Activated CD4-positive, CD25-positive, alpha-beta regulatory T cell treated with anti-CD3 and anti-CD28 coated beads, Interleukin-2, amount 50 U/mL, for 72 hours (primary cell): ENCODE results near the gene NPHP4.

Experiments used
- DNase-seq: peaks from one replicate; pipeline ENCODE4 v3.0.0; 2021

NPHP4 gene

DNA sequence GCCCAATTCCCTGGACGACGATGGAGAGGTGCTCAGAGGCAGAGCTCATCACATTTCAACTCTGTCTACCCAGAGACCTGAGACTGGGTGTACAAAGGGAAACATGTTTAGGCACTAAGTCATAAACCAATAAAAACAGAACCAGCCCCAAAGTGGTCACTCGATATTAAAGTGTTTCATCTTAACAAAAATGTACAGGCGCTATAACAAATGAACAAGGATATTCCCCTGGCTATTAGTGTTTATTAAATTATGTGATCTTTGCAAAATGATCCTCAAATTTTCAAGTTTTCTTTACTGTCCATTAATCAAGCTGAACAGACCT, 43.6 kb downstream of the NPHP4 start:
- no peak for DNase-seq

DNA sequence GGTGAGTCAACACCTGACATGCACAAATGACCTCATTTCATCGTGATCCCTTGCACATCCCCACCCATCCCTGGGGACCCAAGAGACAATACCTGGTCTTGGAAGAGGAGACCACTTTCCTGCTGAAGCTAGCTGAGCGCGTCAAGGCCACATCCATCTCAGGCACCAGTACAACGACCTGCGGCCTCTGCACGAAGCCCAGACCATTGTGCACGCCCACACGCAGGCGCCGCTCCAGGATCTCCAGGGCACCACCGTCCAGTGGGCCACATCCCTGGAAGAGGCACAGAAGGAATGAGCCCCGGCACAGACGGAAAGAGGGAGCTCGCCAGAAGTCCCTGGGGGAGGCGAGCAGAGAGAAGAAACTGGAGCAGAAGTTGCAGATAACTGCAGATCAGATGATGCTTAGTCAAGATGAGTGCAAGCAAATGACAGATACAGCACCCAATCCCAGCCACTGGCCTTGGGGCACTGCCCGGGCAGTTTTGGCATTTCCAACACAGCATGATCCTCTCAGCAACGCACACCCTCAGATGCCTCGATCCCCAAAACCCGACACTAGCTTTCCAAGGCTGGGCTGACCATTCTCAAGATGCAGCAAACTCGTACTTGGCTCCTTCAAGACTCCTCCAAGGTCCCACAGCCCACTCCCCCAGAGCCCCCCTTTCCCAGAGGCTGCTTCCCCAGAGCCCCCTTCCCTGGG, 44.1 kb downstream of the NPHP4 start:
- no peak for DNase-seq

DNA sequence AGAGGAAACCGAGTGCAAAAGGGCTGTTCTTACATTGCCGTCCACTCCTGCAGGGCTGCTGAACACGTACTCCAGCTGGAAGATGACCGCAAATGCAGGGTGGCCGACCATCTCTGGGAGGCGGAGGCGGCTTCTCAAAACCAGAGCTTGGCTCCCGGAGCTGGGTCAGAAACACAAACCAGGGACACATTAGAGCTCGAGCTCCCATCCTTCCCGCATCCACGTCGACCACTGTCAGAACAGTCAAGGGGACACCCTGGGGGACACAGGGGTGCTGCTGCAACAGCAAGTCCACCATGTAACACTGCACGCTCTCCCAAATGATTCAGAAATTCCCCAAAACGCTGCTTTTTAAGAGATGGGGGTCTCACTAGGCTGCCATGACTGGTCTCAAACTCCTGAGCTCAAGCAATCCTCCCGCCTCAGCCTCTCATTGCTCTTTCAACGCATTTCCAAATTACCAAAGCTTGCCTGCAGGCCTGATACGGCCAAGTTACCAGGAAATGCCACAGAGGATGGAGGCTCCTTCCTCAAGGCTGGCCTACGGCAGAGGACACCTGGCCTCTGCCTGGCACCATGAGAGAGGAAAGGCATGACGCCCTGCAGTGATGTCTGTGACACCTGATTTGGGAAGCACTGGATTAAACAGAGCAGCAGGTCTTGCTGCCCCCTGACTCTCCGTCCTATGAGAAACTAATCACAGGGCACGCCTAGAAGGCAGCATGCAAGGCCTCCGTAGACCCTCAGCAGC, 45.0 kb downstream of the NPHP4 start:
- no peak for DNase-seq

DNA sequence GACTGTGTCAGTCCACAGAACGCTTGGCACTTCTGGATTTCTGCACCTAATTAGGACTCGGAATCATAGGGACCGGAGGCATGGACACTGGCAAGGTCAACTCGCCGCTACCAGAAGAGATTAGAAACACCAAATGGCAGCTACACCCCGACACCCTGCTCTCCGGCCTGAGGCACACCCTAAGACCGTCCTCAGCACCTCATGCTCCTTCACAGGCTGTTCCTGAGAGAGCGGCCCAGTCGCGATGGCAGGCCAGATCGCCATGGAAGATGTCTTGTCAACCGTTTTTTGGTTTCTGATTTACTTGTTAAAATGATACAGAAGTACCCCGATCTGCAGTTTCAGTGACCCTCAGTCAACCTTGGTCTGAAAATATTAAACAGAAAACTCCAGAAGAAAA, 46.8 kb downstream of the NPHP4 start:
- DNase-seq: no peak

DNA sequence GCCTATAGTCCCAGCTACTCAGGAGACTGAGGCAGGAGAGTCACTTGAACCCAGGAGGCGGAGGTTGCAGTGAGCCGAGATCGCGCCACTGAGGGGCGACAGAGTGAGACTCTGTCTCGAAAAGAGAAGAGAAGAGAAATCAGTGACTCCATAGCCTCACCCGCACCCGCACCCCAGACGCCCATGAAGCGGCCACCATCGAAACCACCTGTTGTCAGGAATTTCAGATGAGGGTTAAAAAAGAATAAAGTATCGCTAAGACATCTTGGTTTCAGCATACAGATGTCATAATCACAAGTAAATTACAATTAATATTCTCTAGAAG, 47.4 kb downstream of the NPHP4 start:
- no peak for DNase-seq

DNA sequence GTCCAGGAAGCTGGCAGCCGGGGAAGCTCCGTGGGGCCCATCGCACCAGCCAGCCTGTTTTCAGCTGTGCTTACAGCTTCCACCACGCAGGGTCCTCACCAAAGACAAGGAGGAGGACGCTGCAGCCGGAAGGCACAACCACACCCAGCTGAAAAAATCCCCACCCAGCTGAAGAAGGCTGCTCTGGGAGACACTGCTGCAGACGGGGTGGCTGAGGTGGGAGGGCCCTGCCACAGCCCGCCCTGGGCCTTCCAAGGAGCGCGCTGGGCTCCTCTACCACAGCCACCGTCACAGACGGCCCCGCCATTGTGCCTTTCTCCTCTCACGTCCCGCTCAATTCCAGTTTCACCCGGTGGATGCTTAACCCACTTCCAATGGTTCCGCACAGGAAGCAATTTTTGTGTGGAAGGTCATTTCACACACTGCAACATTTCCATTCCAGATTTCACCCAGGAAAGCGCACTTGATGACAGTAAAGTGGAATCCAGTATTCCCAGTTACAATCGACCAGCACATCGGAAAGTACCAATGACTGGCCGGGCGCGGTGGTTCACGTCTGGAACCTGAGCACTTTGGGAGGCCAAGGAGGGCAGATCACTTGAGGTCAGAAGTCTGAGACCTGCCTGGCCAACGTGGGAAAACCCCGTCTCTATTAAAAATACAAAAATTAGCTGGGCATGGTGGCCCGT, 47.9 kb downstream of the NPHP4 start:
- DNase-seq: no peak

DNA sequence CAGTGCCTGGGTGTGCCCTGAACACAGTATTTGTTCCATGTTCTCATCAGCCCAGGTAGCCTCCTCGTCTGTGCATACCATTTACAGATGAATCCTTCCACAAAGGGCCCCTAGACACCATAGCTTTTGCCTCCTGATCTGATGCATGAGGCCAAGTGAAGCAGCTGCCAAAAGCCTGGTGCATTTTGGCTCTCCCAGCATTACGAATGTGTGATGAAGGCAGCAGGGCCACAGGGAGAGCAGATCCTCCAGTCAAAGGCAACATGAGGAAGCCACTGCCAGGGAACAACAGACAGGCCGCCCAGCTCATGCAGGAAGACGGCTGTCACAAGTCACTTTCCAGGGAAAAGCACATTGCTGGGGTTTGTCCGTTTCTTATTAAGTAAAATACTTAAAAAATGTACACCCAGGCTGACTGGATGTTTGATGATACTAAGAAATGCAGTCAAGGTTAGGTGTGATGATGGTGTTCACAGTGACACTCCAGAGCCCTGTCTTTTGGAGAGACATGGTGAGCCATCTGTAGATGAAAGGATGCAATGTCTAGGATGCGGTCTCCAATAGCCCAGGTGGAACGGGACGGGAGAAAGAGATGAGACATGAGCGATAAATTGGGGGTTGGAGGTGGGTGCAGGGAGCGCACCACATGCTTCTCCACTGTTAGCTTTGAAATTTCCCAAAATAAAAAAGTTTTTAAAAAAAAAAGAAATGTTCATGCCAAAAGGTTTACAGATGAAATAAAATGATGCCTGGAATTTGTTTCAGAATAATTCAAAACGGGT, 48.7 kb downstream of the NPHP4 start:
- no peak for DNase-seq

DNA sequence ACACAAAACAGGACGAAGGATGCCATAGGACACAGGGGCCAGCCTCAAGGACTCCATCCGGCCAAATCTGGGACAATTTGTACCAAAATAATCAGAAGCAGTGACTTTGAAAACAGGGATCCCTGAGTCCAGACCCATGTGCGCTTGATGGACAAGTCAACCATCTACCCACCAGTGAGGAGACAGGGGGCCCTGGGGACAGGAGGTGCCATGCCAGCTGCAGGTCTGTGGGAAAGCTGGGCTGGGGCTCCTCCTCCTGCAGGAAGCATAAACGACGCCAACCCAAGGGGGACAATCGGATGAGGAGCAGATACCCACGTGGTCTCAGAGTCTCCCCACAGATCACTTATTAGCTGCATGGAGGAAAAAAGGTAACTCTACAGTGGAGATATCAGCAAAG, 50.6 kb downstream of the NPHP4 start:
- DNase-seq: no peak

DNA sequence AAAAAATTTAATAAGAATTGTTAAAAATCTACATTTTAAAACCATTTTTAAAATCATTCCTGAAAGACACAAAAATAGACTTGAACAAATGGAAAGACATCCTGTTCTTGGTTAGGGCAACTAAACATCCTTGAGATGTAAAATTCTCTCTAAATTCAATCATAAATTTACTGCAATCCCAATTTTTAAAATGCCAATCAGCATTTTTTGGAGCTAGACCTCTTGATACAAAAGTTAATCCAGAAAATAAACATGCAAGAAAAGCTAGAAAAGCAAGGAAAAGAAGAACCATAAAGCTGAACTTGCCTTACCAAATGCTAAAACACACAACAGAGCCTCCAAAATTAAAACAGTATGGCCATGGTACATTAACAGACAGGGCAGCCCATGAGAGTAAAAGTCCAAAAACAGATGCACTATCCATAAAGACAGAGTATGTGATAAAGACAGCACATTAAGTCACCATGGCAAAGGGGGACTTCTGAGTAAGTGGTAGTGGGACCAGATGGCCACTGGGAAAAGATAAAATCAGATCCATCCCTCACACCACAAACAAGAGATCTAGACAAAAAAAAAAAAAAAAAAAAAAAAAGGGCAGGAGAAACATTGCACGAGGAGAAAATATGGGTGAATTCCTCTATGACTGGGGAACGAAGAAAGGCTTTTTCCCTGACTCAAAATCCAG, 51.4 kb downstream of the NPHP4 start:
- no peak for DNase-seq

DNA sequence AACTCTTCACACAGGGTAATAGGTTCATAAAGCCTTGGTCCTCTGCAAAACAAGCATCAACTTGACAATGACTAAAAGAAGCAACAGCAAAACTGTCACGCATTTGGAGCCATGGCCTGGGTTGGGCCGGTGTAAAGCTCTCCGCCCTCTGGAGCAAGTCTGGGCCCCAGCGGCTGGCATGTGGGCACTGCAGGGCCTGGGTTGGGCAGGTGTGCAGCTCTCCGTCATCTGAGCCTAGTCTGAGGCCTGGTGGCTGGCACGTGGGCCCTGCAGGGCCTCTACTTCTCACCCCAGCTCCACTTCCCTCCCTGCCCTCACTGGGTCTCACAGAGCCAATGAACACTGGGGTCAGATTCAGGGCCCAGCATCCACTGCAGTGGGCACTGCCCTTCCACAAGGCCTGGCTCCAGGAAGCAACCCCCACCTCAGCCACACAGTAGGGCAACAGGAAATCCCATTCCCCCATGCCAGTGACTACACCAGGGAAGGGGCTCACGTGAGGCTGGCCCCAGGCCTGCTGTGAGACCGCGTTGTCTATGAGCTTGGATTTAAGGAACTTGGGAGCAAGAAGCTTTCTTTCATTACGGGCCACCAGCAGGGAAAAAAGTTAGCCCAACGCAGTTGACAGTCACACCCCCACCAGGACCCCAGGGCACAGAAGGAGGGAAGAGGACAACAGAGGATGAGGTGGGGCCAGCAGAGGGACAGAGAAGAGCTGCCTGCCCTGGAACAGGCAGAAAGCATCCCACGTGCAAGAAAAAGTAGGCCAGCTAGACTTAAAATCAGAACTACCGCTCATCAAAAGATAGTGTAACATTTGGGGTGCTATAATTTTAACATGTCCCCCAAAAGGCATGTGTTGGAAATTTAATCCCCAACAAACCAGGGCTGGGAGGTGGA, 52.7 kb downstream of the NPHP4 start:
- no peak for DNase-seq

DNA sequence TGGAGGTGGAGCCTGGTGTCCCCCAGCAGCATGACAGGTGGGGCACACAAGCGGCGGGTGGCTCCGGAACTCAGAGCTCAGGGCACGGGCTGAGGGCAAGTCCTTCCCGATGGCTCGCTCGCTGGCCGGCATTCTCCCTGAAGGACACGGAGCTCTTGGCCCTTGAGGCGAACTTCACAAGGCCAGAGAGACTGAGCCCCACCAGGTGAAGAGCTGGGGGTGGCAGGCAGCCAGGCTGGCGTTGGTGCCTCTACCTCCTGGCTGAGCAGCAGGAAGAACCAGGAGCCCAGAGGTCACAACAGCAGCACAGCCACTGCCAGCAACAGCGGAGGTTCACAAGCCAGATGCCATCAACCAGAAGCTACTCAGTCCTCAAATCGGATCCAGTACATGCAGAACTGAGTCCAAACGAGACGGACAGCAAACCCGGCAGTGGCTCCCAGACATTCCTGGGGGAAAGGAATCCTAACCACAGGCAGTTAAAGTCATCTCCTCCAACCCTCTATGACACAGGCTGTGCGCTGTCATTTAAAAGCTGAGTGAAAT, 54.1 kb downstream of the NPHP4 start:
- no peak for DNase-seq

DNA sequence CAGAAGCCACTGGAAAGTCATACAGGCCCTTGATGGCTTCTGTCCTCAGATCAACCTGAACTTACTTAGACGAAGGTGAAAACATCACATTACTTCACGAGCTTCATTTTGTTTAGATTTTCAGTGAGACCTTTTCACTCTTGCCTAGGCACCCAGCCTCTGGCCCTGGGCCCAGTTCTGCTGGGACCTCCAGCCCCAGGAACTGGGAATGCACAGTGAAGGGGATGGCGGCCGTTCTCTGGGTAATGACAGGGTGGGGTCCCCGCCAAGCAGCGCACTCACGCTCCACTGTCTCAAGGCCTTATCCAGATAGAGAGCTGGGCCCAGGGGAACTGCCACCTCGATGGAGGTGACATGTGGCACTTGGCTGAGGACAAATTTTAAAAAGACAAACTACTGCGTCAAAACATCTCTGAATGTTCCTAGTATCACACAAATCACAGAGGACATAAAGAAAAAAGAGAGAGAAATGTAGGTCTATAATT, 54.8 kb downstream of the NPHP4 start:
- no peak for DNase-seq

DNA sequence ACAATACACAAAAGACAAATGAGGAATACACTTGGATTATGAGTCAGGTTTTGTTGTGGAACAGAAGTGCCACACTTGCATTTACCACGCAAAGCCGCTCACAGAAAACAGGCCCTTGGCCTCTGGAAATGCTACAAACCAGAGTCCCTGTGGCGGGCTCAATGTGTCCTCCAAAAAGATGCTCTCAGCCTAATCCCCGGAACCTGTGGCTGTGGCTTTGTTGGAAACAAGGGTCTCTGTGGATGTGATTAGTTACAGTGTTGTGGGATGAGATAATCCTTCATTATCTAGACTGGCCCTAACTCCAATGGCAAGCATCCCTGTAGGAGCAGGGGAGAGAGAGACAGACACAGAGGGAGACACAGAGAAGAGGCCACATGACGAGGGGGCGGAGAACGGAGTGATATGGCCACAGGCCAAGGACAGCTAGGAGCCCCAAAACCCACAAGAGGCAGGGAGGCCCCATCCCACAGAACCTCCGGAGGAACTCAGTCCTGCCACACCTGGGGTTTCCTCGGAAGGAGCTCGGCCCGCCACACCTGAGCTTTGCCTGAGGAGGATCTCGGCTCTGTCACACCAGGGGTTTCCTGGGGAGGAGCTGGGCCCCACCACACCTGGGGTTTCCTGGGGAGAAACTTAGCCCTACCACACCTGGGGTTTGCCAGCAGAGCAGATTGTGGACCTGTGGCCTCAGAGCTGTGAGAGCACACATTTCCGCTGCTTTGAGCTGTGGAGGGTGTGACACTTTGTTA, 55.4 kb downstream of the NPHP4 start:
- DNase-seq: no peak

DNA sequence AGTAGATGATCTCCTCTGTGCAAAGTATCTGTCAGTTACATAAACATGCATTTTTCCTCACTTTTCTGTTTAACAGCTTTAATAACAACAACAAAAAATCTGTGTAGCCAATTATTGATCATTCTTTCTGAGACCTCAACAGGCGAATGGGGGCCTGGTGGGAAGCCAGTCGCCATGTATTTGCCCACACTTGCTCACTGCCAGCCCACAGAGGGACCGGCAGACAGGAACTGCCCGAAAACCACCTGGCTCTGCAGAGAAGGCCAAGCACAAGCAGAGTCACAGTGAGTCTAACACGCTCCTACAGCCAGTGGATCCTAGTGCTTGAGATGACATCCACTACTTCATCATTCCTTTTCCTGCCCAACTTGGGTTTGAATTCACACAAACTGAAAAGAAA, 56.1 kb downstream of the NPHP4 start:
- no peak for DNase-seq

DNA sequence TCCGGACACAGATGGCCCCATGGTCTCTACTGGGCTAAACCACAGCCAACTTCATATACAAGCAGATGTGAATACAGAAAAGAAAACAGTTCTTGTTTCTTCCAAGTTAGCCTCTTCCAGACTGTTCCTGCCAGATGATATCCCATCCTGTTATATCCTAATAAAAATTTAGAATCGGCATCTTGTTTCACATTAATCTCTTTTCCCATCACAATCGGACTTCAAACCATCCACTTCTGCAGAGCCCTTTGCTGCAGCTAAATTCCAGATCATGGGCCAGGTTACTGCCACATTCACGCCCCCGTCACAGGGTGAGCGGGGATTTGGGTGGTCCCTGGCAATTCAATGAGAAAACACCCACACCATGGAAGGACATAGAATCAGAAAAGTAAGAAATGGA, 57.2 kb downstream of the NPHP4 start:
- no peak for DNase-seq

DNA sequence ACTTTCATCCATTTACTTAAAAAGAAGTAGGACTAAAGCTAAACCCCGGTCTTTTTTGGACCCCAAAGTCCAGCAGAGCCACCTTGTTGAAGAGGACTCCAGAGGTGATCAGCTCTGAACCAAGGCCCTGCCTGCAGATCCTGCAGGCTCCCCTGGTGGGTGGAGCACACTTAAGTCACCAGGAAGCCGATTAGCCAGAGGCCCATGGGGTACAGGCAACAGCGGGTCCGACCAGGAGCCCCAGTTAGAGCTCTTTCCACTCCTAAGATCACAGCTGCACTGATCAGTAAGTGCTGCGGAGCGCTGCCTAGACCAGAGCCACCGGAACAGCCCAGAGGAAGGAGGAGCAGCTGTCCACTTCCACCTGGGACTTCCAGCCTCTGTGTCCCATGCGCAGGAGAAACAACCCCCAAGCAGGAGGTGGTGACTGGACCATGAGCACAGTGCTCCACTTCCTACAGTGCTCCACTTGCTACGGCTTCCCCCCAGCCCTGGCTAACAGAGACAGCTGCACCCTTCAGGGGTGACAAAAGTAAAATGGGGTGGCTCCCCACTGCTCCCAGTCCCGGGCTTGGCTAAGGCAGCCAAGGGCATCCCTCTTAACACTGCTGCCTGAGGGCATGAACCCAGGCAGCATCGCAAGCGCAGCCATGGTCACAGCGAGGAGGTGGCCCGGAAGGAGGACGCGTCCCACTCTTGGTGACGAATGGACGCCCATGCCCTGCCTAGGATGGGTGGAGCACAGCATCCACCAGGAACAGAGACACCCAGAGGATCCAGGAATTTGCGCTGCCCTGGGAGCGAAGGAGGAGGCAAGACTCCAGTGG, 58.0 kb downstream of the NPHP4 start:
- no peak for DNase-seq

DNA sequence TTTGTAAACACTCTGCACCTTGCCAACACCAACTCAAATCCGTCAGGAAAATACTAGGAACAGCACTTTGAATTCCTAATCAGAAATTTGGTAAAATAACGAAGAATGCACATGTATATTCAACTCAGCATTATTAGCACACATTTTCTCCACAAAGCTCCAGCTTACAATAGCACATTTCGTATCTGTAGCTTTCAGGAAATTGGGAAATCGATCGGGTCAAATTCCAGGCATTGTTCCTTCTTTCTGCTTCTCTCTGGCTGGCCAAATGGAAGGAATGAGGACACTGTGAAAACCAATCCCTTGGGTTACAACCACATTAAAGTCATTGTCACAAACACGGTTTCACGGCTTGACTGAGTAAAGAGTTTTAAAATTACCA, 58.6 kb downstream of the NPHP4 start:
- no peak for DNase-seq

DNA sequence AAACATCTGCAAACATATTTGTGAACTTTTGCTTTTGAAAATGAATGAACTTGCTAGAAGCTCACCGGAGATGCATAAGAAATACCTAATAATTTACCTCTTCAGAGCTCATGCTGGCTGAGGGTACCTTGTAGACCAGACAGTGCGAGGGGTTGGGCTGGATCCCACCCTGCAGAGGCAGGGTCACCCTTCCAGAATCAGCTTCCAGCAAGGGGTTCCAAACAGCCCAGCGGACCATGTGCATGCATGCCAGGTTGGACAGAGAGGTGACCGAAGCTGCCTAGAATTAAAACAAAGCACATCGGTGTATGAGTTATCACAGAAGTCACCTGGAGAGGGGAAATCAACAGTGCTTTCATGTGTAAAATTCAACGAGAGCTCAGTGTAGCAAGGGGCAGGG, 59.2 kb downstream of the NPHP4 start:
- no peak for DNase-seq

DNA sequence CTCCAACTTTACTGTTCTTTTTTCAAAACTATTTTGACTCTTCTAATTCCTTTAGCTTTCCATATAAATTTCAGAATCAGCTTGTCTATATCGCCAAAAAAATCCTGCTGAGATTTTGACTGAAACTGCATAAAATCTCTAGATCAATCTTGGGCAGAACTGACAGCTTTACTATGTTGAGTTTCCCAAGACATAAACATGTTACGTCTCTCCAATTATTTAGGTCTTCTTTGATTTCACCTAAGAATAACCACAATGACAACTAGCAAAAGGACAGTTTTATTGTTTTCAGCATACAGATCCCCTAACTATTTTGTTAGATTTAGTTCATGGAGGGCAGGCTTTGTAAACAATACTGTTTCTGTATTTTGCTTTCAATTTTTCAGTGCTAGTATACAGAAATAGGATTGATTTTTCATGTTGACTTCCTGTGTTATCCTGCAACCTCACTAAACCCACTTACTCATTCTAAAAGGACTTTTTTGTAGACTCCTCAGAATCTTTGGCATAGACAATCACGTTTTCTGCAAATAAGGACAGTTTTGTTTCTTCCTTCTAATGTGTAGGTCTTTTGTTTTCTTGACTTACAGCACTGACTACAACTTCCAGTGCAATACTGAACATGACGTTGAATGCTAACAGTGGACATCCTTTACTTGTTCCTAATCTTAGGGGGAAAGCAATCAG, 63.4 kb downstream of the NPHP4 start:
- no peak for DNase-seq
